B cell (primary cell): ENCODE results near the gene DENND1A.

ENCODE experiments used
- CTCF ChIP-seq: fragments of 200-600 bp; IDR thresholded peaks from one replicate; pipeline ENCODE4 v1.8.0; 2022; ENCODE audit warnings: antibody characterized with exemption, mild to moderate bottlenecking
- EZH2 ChIP-seq: IDR thresholded peaks from 2 replicates; pipeline ENCODE4 v1.6.1; 2012; ENCODE audit warnings: borderline replicate concordance, low read depth, mild to moderate bottlenecking, moderate library complexity, low read length; ENCODE audit not compliant: insufficient read depth, poor library complexity, severe bottlenecking

DNA sequence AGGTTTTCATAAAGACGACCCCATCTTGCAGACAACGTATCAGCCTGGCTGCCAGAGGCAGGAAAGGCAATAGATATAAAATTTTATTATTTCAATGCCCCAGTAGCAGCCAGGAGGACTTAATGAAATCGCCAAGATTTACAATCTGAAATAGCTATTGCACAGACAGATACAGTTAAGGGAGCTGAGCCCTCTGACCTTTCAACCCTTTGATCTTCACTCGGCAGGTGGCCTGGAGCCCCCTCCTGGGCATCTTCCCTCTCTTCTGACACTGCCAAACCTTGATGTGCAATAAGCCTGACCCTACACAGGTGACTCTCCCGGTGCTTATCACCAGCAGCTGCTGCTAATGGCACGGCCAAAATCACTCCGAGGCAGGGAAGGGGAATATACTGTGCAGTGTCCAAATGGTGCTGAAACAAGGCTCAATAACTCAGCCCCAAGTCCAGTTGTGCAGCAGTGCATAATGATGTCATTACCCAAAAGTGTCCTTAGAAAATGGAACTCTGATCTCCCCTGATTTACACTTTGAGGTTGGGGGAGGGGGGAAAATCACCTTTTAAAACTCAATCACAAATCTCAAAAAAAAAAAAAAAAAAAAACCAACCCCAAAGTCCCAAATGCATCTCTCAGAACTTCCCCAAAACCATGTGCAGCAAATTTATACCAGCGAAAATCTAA, 331.9 kb downstream of the DENND1A start:
- TF ChIP-seq CTCF (no peak), EZH2 (no peak)
